GM12864 (cell line): ENCODE results near the gene CLCNKB.
"Not testable (repeated sequence)": the region's sequence is repeated elsewhere in the genome, so short reads cannot be mapped to it uniquely, and the experiment has no call there.

Experiments
- DNase-seq: peaks from one replicate; pipeline ENCODE4 v3.0.0-alpha.2; 2011; ENCODE audit warnings: low read depth
- H3K4me3 ChIP-seq: 2 replicates; pipeline ENCODE4 v1.5.1; 2011; ENCODE audit warnings: mild to moderate bottlenecking, low read depth, low read length, control low read depth
- TF ChIP-seq, protein P1 (sequence below): IDR thresholded peaks from 2 replicates; pipeline ENCODE4 v1.5.1; 2011; ENCODE audit warnings: low read depth, mild to moderate bottlenecking, moderate library complexity, low read length, control low read depth, inconsistent platforms; ENCODE audit errors: missing control alignments

The CLCNKB gene

DNA sequence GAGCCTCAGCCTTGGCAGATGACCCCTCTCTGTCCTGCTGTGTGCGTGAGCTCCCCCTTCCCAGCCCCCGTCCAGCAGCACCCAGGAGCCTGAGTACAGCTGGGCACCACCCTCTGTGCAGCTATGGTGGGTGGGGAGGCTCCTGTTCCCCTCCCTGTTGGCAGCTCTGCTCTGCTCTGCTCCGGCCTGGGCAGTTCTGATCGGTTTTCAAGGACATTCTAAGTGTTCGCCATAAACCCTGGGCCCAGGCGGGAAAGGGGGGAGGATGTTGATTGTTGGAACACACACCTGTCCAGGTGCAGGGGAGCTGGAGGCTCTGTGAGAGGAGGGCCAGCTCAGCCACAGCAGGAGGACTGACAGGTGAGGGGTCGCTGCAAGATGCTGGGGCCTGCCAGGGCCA lies at the start of gene CLCNKB:
CLCNKB (plus strand) TSS at position 262 of the 400 bp plus-strand sequence. CDS start 711 bp downstream, outside the sequence.
- H3K4me3 ChIP-seq = no peak within 1 kb of the TSS
- no peak for DNase-seq
- TF ChIP-seq, protein P1, sequence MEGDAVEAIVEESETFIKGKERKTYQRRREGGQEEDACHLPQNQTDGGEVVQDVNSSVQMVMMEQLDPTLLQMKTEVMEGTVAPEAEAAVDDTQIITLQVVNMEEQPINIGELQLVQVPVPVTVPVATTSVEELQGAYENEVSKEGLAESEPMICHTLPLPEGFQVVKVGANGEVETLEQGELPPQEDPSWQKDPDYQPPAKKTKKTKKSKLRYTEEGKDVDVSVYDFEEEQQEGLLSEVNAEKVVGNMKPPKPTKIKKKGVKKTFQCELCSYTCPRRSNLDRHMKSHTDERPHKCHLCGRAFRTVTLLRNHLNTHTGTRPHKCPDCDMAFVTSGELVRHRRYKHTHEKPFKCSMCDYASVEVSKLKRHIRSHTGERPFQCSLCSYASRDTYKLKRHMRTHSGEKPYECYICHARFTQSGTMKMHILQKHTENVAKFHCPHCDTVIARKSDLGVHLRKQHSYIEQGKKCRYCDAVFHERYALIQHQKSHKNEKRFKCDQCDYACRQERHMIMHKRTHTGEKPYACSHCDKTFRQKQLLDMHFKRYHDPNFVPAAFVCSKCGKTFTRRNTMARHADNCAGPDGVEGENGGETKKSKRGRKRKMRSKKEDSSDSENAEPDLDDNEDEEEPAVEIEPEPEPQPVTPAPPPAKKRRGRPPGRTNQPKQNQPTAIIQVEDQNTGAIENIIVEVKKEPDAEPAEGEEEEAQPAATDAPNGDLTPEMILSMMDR = no peak

- DNase-seq = no peak
- TF ChIP-seq, protein P1 = no peak
- H3K4me3 ChIP-seq = no peak overlapping the region
Measured at GRCh38 chr1:15994081-15994480, 49.5 kb upstream of the CLCNKB start.

GRCh38 chr1:15994590-15995351 lies 48.8 kb upstream of the CLCNKB start:
- no peak overlapping the region for H3K4me3 ChIP-seq
- no peak for DNase-seq
- TF ChIP-seq, protein P1 = peak; percentile 69

DNA sequence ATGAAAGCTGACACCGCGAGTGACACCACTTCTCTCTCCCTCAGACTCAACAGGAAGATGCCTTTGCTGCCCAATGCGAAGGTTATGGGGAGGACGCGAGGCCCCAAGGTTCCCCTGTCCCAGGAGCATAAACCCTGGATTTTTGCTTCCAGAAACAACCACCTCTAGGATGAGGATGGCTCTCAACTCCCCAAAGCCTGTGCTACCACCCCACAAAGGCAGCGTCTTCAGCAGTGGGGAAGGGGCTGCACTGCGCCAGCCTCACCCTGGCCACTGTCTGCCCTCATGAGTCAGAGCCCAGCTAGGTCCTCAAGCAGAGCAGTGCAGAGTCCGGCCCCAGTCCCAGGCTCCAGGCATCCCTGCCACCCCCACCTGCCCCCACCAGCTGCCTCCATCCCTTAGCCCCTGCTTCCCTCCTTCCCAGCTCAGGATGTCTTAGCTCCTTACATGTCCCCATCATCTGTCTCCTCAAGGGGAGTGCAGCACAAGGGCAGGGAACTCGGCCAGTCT lies 46.5 kb upstream of the CLCNKB start:
- no peak for DNase-seq
- H3K4me3 ChIP-seq = no peak overlapping the region
- TF ChIP-seq, protein P1 = no peak

DNA sequence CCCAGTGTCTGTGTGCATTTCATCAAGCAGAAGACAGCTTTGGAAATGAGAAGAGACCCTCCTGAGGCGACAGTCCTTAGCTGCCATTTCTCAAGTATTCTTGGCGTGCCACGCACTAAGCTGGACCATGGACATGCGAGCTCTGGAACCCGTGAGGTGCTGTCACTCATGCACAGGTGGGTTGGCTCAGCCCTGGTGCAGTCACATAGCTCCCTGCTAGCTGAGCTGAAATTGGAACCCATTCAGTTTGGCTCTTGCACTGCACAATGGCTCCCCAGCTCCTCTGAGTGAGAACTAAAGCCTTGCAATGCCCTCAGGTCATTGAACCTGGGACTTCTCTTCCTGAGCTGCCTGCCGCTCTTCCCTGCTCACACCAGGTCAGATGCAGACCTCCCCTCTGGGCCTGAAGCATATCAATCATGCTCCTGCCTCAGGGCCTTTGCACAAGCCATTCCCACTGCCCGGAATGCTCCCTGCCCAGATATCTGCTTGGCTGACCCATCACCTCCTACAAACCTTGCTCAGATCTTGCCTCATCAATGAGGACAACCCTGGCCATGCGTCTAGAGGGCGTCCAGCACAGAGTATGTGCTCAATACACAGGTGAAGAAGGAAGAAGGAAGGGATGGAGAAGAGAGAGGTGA lies 45.8 kb upstream of the CLCNKB start:
- no peak overlapping the region for H3K4me3 ChIP-seq
- no peak for DNase-seq
- TF ChIP-seq, protein P1 = no peak

DNA sequence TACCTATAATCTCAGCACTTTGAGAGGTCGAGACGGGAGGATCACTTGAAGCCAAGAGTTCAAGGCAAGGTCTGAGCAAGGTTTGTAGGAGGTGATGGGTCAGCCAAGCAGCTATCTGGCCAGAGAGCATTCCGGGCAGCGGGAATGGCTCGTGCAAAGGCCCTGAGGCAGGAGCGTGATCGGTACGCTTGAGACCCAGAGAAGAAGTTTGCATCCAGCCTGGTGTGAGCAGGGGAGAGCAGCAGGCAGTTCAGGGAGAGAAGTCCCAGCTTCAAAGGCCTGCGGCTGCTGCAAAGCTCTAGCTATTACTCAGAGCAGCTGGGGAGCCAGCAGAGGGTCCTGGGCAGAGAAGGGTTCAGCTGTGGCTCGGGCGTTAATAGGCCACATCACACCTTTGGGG lies 44.7 kb upstream of the CLCNKB start:
- no peak for DNase-seq
- TF ChIP-seq, protein P1 = no peak
- no peak overlapping the region for H3K4me3 ChIP-seq

GRCh38 chr1:16001274-16001673 lies 42.3 kb upstream of the CLCNKB start:
- not testable (repeated sequence) for DNase-seq, H3K4me3 ChIP-seq
